ENCODE data around the gene PHLPP2.

DNA sequence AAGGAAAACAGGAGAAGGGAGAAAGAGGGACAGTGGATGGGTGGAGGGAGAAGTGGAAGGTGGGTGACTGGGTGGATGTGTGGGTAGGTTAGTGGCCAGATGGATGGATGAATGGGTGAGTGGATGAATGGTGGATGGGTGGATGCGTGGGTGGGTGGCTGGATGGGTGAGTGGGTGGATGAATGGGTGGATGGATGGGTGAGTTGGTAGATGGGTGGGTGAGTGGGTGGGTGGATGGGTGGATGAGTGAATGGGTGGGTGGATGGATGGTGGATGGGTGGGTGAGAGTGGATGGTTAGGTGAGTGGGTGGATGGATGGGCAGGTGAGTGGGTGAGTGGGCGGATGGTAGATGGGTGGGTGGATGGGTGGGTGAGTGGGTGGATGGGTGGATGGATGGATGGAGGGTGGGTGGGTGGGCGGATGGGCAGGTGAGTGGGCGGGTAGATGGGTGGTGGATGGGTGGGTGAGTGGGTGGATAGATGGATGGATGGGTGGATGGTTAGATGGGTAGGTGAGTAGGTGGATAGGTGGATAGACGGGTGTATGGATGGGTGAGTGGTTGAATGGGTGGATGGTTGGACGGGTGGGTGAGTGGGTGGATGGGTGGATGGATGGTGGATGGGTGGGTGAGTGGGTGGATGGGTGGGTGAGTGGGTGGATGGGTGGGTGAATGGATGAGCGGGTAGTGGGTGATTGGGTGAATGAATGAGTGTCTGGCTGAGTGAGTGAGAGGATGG, 99.2 kb downstream of the PHLPP2 start:
- TF ChIP-seq, protein P1, sequence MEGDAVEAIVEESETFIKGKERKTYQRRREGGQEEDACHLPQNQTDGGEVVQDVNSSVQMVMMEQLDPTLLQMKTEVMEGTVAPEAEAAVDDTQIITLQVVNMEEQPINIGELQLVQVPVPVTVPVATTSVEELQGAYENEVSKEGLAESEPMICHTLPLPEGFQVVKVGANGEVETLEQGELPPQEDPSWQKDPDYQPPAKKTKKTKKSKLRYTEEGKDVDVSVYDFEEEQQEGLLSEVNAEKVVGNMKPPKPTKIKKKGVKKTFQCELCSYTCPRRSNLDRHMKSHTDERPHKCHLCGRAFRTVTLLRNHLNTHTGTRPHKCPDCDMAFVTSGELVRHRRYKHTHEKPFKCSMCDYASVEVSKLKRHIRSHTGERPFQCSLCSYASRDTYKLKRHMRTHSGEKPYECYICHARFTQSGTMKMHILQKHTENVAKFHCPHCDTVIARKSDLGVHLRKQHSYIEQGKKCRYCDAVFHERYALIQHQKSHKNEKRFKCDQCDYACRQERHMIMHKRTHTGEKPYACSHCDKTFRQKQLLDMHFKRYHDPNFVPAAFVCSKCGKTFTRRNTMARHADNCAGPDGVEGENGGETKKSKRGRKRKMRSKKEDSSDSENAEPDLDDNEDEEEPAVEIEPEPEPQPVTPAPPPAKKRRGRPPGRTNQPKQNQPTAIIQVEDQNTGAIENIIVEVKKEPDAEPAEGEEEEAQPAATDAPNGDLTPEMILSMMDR (conservative IDR thresholded peaks at IDR 0.05; ENCODE audit: low read length) = no peak
- TF ChIP-seq EZH2phosphoT487 (IDR thresholded peaks at IDR 0.05; ENCODE audit: borderline replicate concordance) = no peak
